Hypothalamus (tissue), 51 donors: ENCODE measurements around the gene TNFSF9.
A peak's percentile ranks its signal among the peaks of the same experiment; 100 is the strongest.
"Not testable (repeated sequence)": the region's sequence is repeated elsewhere in the genome, so short reads cannot be mapped to it uniquely, and the experiment has no call there.

ENCODE experiments used
- DNase-seq, 51 donors: peaks; one replicate each; lab custom pipeline; 2025; lab: John Stamatoyannopoulos, UW

Gene TNFSF9

DNA sequence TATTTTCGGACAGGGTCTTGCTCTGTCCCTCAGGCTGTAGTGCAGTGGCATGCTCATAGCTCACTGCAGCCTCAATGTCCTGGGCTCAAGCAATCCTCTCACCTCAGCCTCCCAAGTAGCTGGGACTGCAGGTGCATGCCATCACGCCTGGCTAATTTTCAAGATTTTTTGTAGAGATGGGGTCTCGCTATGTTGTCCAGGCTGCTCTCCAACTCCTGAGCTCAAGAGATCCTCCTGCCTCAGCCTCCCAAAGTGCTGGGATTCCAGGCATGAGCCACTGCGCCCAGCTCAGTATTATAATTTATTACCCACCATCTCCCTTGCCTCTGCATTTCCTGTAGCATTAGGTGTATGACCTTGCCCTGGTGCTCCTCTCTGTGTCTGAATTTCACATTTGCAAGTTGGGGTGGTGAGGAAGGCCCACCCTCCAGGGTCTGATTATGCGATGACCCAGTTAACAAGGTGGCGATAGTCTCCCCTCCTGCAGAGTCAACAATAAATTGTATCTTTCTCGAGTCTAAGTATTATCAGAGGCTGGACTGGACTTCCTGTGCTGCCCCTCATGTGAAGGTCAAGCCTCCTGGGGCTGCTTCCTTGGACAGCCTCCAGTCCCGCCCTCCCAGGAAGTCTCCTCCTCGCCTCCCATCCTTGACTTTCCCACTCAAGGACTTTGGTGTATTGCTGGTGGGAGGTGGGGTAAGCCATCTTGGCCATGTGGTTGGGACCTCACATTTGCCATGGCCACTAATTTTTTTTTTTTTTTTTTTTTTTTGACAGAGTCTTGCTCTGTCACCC is 27.2 kb upstream of the TNFSF9 start:
- DNase-seq: no peak

DNA sequence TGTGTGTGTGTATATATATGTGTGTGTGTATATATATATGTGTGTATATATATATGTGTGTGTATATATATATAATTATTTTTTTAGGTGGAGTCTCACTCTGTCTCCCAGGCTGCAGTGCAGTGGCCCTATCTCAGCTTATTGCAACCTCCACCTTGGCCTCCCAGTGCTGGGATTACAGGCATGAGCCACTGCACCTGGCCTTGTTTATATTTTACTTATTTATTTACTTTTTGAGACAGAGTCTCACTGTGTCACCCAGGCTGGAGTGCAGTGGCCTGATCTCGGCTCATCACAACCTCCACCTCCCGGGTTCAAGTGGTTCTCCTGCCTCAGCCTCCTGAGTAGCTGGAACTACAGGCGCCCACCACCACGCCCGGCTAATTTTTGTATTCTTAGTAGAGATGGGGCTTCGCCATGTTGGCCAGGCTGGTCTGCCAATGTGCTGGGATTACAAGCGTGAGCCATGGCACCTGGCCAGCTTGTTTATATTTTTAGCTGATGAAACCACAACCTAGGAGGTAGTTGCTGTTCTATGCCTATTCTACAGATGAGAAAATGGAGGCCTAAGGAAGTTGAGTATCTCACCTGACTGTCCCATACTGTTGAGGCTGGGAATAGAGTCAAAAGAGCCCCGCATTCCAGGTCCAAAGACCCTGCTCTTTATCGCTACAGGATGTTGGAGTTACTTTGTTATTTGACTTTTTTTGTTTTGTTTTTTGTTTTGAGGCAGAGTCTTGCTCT is 22.6 kb upstream of the TNFSF9 start:
- not testable (repeated sequence) for DNase-seq

DNA sequence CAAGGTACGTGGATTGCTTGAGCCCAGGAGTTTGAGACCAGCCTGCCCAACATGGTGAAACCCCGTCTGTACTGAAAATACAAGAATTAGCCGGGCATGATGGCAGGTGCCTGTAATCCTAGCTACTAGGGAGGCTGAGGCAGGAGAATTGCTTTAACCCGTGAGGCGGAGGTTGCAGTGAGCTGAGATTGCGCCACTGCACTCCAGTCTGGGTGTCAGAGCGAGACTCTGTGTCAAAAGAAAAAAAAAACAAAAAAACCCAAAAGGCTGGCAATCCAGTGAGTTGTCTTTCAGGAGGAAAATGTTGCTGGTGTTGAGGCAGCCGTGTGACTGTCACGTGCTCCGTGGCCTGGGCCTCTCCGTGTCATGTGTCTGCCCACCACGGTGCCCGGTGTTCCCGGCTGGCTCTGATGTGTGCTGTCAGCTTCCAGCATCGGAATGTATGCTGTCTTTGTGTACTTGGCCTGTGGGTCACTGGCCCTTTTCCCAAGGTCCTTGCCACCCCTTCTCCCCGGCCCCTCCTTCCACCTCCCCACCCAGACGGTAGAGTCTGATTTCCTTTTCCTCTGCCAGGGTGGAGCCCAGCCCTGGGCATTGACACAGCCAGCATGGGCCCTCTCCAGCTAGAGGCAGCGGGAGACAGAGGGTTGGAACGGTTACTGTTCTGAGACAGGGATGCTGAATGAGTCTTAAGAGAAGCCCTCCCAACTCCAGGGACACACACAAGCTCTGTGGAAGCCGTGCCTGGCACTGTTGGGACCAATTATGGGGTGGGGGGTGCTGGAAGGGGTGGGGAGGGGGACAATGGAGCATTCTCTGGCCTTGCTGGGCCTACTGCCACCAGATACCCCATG is 21.5 kb upstream of the TNFSF9 start:
- peak; percentile 31 to 99 (median 84) for DNase-seq

DNA sequence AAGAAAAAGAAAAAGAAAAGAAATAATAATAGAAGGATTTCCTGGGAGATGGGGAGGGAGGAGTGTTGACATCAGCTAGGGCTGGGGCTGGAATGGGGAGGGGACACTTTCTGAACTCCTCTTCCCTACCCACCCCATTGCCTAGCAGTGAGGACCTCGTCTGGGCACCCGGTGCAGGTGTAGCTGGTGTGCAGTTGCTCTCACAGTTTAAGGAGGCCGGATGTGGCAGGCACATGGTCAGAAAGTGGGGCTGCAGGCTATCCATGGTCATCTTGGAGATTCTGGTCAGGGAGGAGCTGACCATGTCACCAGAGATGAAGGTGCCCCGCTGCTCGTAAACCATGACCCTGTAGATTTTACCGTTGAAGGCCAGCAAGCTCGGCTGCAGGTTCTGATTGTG is 20.2 kb upstream of the TNFSF9 start:
- DNase-seq: no peak

DNA sequence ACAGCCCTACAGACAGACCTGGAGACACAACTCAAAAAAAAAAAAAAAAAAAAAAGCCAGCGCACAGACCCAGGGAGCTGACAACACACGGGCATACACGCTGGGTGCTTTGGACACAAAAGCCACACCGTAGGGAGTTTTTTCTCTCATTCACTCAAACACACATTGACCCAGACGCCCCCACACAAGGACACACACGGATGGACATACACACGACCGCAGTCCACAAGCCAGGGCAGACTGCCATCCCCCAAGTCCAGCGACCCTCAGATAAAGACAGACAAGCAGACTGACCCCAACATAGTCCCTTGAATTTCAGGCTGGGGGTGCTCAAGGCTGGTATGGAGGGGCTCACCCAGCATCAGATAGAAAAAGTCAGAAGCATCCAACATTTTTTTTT is 16.7 kb upstream of the TNFSF9 start:
- DNase-seq: no peak

DNA sequence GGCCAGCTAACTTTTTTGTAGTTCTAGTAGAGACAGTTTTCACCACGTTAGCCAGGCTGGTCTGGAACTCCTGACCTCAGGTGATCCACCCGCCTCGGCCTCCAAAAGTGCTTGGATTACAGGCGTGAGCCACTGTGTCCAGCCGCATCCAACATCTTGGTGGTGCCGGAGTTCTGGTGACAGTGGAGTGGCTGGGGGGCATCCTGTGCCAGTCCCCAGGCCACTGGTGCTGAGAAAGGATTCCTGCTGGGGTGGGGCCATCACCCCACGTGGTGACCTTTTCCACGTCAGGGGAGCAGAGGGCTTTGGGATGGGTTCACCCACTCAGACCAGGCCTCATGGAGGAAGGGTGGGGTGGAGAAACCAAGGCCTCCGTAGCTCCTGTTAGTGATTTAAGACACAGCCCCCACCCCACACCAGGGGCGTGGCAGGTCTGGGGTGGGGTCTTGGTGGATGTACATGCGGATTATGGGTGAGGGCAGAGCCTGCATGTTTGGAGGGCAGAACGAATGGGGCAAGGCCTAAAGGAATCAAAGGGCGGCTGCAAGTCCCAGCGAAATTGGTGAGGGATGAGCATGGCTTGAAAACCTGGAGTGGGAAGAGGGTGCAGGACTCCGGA is 15.8 kb upstream of the TNFSF9 start:
- DNase-seq: no peak

DNA sequence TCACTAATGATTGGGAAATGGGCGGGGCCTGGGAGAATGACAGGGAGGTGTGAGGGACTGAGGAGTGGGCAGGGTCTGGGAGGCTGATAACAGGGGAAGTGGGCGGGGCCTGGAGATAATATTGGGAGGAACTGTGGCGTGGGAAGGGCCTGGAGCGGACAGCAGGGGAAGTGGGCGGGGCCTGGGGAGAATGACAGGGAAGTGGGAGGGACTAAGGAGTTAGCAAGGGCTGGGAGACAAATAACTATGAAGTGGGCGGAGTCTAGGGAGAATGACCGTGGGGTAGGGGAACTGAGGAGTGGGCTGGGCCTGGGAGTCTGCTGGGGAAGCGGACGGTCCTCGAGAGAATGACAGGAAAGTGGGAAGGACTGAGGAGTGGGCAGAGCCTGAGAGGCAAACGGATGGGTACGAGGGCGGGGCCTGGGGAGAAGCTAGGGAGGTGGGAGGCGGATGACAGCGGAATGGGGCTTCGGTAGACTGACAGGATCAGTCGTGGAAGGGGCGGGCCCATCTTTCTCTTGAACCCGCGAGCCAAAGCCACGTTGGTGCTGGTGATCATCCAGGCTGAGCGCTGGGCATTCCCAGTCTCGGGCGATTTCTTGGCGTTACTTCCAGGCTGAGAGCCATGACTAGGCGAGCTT is 14.7 kb upstream of the TNFSF9 start:
- DNase-seq: peak; percentile 47 to 96 (median 88)

DNA sequence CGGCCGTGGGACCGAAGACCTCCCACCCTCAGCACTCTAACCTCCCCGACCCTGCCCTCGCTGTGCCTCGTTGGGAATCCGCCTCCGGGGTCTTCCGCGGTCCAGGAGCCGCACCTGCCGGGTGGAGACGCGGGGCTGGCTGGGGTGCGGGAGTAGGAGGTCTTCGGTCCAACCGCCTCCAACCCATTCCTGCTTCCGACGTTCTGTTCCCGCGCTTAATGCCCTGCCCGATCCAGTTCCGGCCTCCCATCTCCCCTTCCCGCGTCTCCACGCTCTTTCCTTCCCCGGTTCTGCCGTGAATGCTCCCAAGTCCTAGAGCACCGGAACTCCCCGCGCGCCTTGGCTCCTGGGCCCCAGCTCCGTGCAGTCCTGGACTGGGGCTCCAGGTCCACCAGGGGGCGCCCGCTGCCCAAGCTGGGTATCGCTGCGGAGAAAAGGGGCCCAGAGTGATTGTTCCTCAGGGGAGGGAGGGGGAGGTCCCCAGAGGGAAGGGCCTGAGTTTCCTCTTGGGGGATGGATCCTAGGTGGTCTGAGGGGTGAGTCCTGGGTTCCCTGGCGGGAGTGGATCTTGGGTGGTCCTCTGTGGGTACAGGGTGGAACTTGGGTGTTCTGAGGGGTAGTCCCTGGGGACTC is 14.1 kb upstream of the TNFSF9 start:
- DNase-seq: peak; percentile 26 to 95 (median 78)

DNA sequence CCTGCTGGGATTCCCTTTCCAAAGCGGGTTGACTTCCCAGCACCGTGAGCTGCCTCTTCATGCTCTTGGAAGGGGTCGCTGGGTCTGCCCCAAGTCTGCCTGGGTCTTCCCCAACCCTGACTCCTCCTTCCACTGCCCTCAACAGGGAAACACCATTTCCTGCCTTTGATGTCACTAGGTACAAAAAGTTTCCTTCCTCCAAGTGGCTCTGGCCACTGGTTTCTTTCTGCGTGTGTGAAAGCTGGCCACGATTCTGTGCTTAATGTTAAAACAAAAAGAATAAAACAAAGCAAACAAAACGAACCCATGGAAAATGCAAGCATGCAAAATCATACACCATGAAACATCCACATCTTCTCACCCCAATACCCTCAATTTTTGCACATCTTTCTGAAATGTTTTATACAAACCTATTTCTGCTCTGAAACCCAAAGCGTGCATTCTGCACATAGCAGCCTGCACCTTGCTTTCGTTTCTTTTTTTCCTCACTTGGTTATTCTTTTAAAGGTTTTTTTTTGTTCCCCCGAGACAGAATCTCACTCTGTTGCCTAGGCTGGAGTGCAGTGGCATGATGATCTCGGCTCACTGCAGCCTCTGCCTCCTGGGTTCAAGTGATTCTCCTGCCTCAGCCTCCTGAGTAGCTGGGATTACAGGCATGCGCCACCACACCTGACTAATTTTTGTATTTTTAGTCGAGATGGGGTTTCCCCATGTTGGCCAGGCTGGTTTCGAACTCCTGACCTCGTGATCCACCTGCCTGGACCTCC is 12.5 kb upstream of the TNFSF9 start:
- DNase-seq: no peak

DNA sequence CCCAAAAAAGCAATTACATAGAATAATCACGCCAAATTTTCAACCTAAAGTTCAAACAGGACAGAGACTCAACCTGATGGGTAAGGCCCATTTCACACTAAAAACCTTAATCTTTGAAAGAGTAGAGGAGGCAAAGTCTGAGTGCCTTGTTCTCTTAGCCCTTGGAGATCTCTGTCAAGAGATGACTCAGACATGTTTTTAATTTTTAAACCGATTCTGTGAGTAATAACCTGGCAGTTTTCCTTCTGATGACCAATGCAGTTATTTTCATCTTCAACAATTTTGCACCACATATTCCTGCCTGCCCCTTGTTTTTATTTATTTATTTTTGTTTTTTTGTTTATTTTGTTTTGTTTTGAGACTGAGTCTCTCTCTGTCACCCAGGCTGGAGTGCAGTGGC is 11.5 kb upstream of the TNFSF9 start:
- DNase-seq: no peak

DNA sequence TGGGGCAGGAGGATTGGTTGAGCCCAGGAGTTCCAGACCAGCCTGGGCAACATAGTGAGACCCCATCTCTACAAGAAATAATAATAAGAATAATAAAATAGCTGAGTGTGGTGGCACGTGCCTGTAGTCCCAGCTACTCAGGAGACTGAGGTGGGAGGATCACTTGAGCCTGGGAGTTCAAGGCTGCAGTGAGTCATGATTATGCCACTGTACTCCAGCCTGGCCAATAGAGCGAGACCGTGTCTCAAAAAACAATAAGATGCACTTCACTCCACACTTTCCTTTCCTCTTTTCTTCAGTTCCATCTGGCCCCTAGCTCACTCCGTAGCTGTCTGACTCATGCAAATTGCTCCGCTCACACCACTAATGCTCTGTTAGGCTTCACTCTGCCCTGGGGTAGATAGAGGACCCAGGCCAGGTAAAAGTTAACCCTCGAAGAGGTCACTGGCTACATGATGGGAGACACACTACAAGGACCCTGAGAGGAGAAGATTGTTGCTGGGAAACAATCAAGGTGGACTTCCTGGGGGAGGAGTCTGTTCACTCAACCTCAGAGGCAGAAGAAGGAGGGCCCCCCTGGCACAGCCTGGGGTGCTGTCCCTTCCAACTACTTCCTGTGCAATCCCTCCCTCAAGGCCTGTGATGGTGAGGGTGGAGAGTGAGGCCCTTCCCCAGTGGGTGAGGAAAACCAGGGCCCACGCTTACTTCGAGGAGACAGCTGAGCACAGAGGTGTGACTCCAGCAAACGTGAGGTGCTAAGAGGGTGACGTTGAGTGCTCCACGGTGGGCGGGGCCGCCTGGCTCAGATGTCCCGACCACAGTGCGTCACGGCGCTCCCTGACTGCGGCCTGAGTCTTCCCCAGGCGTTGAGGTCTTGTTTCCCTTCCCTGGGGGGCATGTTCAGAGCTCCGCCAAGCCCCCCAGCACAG is 8.8 kb upstream of the TNFSF9 start:
- DNase-seq: no peak

DNA sequence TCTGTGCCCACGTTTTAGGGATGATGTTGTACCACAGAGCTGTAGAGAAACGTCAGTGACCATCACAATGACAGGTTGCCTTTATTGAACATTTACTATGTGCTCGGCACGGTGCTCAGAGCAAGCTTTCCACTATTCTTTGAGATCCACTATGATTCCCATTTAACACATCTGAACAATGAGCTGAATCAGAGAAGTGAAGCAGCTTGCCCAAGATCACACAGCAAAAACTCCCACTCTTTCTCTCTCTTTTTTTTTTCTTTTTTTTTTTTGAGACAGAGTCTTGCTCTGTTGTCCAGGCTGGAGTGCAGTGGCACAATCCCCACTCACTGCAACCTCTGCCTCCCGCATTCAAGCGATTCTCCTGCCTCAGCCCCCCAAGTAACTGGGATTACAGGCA is 8.1 kb upstream of the TNFSF9 start:
- no peak for DNase-seq

DNA sequence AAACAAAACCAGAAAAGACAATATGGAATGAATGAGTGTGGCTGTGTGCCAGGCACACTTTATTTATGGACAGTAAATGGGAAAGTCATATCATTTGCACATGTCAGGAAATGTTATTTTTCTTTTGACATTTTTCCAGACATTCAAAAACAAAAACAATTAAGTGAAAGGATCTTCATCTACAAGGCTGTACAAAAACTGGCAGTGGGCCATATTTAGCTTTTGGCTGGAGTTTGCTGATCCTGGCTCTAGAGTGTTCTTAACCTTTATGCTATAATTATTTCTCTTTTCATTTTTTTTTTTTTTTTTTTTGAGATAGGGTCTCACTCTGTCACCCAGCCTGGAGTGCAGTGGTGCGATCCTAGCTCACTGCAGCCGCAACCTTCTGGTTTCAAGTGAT is 6.5 kb upstream of the TNFSF9 start:
- DNase-seq: no peak

DNA sequence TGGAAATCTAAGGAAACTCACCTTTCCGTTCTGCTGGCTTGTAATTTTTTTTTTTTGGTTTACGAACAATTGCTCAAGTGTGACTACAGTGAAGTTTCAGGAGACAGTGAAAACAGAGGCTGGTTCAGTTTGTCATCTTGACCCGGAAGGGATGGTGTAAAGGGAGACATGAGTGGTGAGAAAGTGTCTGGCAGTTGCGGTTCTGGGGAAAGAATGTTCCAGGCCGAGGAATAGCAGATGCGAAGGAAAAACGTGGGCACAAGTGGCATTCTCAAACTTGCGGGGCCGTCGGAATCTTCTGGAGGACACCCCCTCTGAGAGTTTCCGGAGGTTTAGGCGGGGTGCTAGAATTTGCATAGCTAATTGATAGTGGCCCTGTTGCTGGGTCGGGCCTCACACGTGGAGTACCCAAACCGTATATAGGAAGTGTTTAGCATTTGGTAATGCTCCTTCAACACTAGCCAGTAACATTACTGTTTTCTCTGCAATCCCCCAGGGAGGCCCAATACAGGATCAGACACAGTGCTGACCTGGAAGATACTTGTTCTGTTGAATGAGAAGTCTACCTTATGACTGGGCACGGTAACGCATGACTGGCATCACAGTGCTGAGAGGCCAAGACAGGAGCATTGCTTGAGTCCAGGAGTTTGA is 2.8 kb upstream of the TNFSF9 start:
- DNase-seq: no peak

DNA sequence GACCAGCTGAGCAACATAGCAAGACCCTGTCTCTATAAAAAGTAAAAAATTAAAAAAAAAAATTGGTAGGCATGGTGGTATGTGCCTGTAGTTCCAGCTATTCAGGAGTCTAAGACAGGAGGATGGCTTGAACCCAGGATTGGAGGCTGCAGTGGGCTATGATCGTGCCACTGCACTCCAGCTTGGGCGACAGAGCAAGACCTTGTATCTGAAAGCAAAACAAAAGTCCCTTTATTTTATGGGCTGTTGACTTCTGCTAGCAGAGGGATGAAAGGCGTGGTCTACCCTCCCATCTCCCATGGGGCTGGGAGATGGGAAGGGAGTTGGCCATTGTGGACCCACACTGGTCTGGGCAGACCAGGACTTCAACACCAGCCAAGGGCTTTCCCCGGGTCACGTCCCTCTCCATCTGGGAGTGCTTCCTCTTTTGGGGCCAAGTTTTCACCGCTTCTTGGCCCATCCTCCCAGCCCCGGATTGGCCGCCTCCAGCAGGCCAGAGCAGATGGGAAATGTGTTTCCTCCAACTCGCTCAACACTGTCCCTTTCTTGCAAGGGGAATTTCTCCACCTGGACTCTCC is 2.2 kb upstream of the TNFSF9 start:
- DNase-seq: peak in 39 of 51 donors; percentile 5 to 70 (median 37)

DNA sequence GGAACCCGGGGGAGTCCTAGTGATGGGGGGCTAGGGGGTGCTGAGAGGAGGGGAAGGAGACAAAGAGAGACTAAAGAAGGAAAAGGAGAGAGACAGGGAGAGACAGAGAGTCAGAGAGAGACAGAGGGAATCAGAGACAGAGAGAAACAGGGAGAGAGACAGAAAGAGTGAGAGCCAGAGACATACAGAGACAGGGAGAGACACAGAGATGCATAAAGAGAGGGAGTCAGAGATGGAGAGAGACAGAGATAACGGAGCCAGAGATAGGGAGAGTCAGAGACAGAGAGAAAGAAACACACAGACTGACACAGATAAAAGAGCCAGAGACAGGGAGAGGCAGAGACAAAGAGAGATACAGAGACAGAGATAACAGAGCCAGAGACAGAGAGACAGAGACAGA is 1.5 kb upstream of the TNFSF9 start:
- no peak for DNase-seq

DNA sequence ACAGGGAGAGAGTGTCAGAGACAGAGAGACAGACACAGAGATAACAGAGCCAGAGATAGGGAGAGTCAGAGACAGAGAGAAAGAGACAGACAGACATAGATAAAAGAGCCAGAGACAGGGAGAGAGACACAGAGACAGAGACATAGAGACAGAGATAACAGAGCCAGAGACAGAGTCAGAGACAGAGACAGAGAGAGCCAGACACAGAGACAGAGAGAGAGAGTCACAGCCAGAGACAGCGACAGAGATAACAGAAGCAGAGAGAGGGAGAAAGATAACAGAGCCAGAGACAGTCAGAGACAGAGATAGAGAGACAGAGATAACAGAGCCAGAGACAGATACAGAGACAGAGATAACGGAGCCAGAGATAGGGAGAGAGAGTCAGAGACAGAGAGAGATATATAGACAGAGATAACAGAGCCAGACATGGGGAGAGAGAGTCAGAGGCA is 865 bp upstream of the TNFSF9 start:
- DNase-seq: no peak
